Lower leg skin (tissue), 4 donors: ENCODE results near the gene GLI3. TPM values are rescaled to one million over a fixed set of nuclear protein-coding genes. Genes with fewer than 3 reads are reported as not detected.

Source experiments
- DNase-seq, 2 donors: peaks; one replicate each; pipeline ENCODE4 v3.0.0-alpha.2; 2019; ENCODE audit warnings: low spot score in 2 of 2
- H3K4me3 ChIP-seq: fragments of 200-600 bp; sonication (generic); 2 replicates; pipeline ENCODE4 v1.5.1; 2017; ENCODE audit warnings: mild to moderate bottlenecking, low read depth; ENCODE audit not compliant: poor library complexity, severe bottlenecking
- CTCF ChIP-seq, 3 donors: fragments of 450-650 bp; IDR thresholded peaks; one replicate each; pipeline ENCODE4 v1.5.1; 2016; ENCODE audit warnings: antibody characterized with exemption in 3 of 3, mild to moderate bottlenecking in 3 of 3, moderate library complexity in 2 of 3
- POLR2A ChIP-seq, 2 donors: fragments of 450-650 bp; IDR thresholded peaks; one replicate each; pipeline ENCODE4 v1.6.1; 2016 to 2017; ENCODE audit warnings: antibody characterized with exemption in 2 of 2, mild to moderate bottlenecking in 1 of 2, moderate library complexity in 1 of 2
- WGBS, 2 donors: methylation state at CpG; one replicate each; pipeline ENCODE4 v1.1.5; 2018; 5-methylcytosine and 5-hydroxymethylcytosine counted together
- intact Hi-C: fragments of 100-400 bp; cut with DNase I; formaldehyde crosslinking; loops from one replicate; pipeline ENCODE4 v1.15.0; 2023; ENCODE audit warnings: low total_unique reads
- total RNA-seq, 4 donors: library from RNA; depleted of rRNA; stranded (reverse); fragments of >200 nt; gene quantifications; one replicate each; pipeline ENCODE4 v1.1.0, GENCODE V29; 2016

The GLI3 gene
- total RNA-seq, 4 donors from 2014 or later, result 16.4 to 28.2 (median 18.3) TPM

DNA sequence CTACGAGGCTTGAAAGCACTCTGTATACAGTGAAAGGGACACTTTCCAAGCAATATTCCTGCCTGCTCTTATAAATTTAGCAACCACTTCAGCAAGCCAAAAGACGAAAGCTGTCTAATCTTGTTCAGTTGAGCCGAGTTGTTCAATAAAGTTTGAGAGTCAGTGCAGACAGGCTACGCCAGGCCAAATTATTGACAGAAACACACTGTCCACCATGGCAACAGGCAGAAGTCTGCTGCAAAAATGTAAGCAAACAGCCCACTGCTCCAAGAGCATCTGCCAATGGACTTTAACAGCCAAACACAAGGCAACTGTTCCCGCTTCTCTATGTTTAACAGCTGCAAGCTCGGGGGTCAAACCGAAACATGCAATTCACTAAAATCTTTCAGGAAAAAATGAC, 85.7 kb downstream of the GLI3 start:
- DNase-seq, result no peak
- WGBS, 2 donors, result 27% methylated on average over 7 of the region's 7 CpGs
- intact Hi-C loops, result no loop called here
- no peak for TF ChIP-seq POLR2A (IDR thresholded peaks at IDR 0.05)
- no peak for TF ChIP-seq CTCF (IDR thresholded peaks at IDR 0.05)
- no peak overlapping the region for H3K4me3 ChIP-seq

DNA sequence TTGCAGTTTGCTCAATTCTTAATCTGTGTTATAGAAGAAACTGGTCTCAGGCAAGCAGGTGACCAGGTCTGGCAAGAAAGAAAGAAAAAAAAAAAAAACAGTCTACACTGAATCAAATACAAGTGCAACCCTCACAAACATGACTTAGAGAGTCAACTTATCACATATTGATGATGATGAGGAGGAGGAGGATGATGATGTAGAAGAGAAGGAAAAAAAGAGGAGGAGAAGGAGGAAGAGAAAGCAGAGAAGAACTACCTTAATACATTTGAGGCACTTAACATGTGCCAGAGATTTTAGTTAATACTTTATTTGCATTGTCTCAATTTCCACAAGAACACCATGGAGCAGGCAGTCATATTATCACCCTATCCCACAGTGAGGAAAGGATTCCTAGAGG, 91.5 kb downstream of the GLI3 start:
- no peak overlapping the region for H3K4me3 ChIP-seq
- no peak for DNase-seq
- TF ChIP-seq POLR2A (IDR thresholded peaks at IDR 0.05) (no peak), CTCF (IDR thresholded peaks at IDR 0.05) (no peak)
- intact Hi-C loops, result no loop called here

DNA sequence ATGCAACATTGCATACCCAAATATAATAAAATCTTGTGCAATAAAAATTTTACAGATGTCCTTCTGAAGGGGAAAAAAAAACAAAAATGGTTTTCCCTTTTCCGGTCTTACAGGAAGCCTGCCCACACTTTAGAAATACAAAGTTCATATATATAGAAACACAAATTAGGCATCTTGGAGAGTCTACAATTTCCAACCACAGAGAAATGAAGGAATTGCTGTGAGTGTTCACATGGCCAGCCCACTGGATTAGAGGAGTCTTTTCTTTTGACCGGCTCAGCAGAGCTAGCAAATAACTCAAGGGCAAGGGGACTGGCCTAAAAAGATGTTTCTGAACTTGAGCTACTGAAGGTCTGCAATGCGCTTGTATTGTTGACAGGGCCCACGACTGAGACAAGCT, 92.4 kb downstream of the GLI3 start:
- TF ChIP-seq POLR2A (IDR thresholded peaks at IDR 0.05) (no peak), CTCF (IDR thresholded peaks at IDR 0.05) (no peak)
- WGBS, 2 donors, result 50 to 51% methylated on average over 4 of the region's 4 CpGs
- intact Hi-C loops, result no loop called here

GRCh38 chr7:42143711-42144600, 93.1 kb downstream of the GLI3 start:
- no peak for TF ChIP-seq POLR2A (IDR thresholded peaks at IDR 0.05)
- no peak for TF ChIP-seq CTCF (IDR thresholded peaks at IDR 0.05)
- no peak for DNase-seq
- intact Hi-C loops, result no loop called here
- WGBS, 2 donors, result 58 to 63% methylated on average over 14 of the region's 14 CpGs
- H3K4me3 ChIP-seq, result no peak overlapping the region

More for the DNA sequence above, 92.4 kb downstream of the GLI3 start:
- no peak for DNase-seq
- no peak overlapping the region for H3K4me3 ChIP-seq

DNA sequence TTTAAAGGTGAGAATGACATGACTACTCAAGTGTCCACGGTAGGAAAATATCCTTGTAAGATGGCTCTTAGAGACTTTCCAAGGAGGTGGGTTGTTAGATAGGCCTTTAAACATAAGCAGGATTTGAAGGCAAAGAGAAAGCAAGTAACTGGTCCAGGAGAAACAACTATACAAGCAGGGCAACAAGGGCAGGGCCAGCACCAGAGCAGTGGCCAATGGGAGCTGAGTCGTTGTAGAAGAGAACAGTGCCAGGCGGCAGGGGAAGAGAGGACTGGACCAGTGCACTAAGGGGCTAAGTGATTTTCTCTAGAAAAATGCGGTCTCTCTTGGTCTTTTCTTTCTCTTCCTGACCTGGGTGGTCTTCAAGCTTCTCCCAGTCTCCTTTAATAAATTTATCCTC, 94.9 kb downstream of the GLI3 start:
- intact Hi-C loops, result no loop called here
- TF ChIP-seq POLR2A (IDR thresholded peaks at IDR 0.05) (no peak), CTCF (IDR thresholded peaks at IDR 0.05) (no peak)
- DNase-seq, result no peak
- H3K4me3 ChIP-seq, result no peak overlapping the region
- 89 to 92% methylated on average over 4 of the region's 4 CpGs for WGBS, 2 donors

DNA sequence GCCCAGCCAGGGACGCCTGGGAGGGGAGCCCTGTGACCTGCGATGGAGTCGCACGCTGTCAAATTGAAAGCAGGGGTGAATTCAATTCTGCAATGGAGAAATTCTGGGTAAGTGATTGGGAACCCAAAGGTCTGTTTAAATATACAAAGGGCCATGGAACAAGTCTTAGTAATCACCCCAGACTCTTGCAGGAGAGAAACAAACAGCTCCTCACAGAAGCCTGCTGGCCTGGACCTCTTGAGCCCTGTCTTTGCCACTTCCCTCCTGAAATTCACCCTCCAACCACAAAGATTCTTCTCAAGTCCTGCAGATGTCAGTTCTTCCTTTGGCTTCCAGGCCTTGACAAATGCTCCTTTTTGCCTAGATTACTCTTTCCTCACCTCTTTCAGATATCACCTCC, 97.3 kb downstream of the GLI3 start:
- TF ChIP-seq POLR2A (IDR thresholded peaks at IDR 0.05) (no peak), CTCF (IDR thresholded peaks at IDR 0.05) (no peak)
- no peak overlapping the region for H3K4me3 ChIP-seq
- intact Hi-C loops, result no loop called here
- 94 to 96% methylated on average over 4 of the region's 4 CpGs for WGBS, 2 donors
- DNase-seq, result no peak
